H1 (cell line): Measurements from ENCODE around the gene PAFAH1B1. TPM values are rescaled to one million over a fixed set of nuclear protein-coding genes. Genes with fewer than 3 reads are reported as not detected.

Source experiments
- CTCF ChIA-PET: fragments of 300-600 bp; sonication (Branson Sonifier 250); formaldehyde crosslinking; loops from one replicate; lab custom pipeline; 2021; ENCODE audit not compliant: partially characterized antibody; lab: Charles Lee
- POLR2A ChIA-PET: fragments of 300-600 bp; sonication (Branson Sonifier 250); formaldehyde crosslinking; loops from one replicate; lab custom pipeline; 2021; ENCODE audit warnings: inconsistent platforms; ENCODE audit not compliant: partially characterized antibody; lab: Charles Lee
- DNase-seq, 2 experiments: peaks; one replicate each; pipeline versions ENCODE4 v3.0.0 to v3.0.0-alpha.2; 2010 to 2022; ENCODE audit warnings: low spot score in 2 of 2, low read depth in 1 of 2, mixed read lengths in 1 of 2
- FAIRE-seq: peaks from 2 replicates; lab custom pipeline; 2011; peaks lifted over from hg19 to GRCh38; lab: Jason Lieb, UNC
- H2AFZ ChIP-seq: 2 replicates; pipeline ENCODE4 v1.8.1; 2012; ENCODE audit warnings: low read length, inconsistent platforms
- H2AK5ac ChIP-seq: 2 replicates; pipeline ENCODE4 v1.6.1; 2013; ENCODE audit warnings: low read depth, low read length
- H2BK120ac ChIP-seq: replicated peaks from 2 replicates; pipeline ENCODE3; 2013; ENCODE audit warnings: low read depth, low read length, inconsistent platforms
- H2BK12ac ChIP-seq: 2 replicates; pipeline ENCODE4 v1.6.1; 2013; ENCODE audit warnings: low read depth, low read length
- H2BK15ac ChIP-seq: 2 replicates; pipeline ENCODE4 v1.6.1; 2013; ENCODE audit warnings: low read length
- H2BK20ac ChIP-seq: 2 replicates; pipeline ENCODE4 v1.6.1; 2013; ENCODE audit warnings: low read length
- H2BK5ac ChIP-seq: 2 replicates; pipeline ENCODE4 v1.6.1; 2013; ENCODE audit warnings: low read depth, low read length
- H3K14ac ChIP-seq: 2 replicates; pipeline ENCODE4 v1.6.1; 2013; ENCODE audit warnings: inconsistent platforms; ENCODE audit not compliant: insufficient read length
- H3K18ac ChIP-seq: 2 replicates; pipeline ENCODE4 v1.6.1; 2013; ENCODE audit warnings: low read length; ENCODE audit errors: extremely low read depth
- H3K23ac ChIP-seq: 2 replicates; pipeline ENCODE4 v1.6.1; 2013; ENCODE audit warnings: inconsistent platforms; ENCODE audit not compliant: insufficient read length
- H3K23me2 ChIP-seq: 2 replicates; pipeline ENCODE4 v1.6.1; 2013; ENCODE audit warnings: low read depth, low read length
- H3K27ac ChIP-seq: 2 replicates; pipeline ENCODE4 v1.6.1; 2011; ENCODE audit warnings: low read depth, low read length, inconsistent platforms
- H3K27me3 ChIP-seq, 4 experiments: replicated peaks in 1 of 4; 1 replicate in 1 of 4; 2 replicates in 3 of 4; pipeline versions ENCODE4 v1.6.1 to v1.8.1; 2011 to 2013; ENCODE audit warnings: low read length in 3 of 4, mild to moderate bottlenecking in 3 of 4, inconsistent platforms in 2 of 4, mixed read lengths in 2 of 4, moderate library complexity in 1 of 4; ENCODE audit not compliant: control insufficient read depth in 3 of 4, insufficient read depth in 3 of 4; ENCODE audit errors: extremely low read depth in 1 of 4
- H3K36me3 ChIP-seq, 4 experiments: 2 replicates each; pipeline versions ENCODE4 v1.6.1 to v1.8.1; 2011 to 2013; ENCODE audit warnings: mild to moderate bottlenecking in 4 of 4, low read length in 3 of 4, moderate library complexity in 2 of 4, control low read depth in 1 of 4, inconsistent platforms in 1 of 4; ENCODE audit not compliant: insufficient read depth in 4 of 4, control insufficient read depth in 2 of 4
- H3K4ac ChIP-seq: replicated peaks from 2 replicates; pipeline ENCODE3; 2013; ENCODE audit warnings: low read length, low read depth, mixed read lengths, inconsistent platforms; ENCODE audit not compliant: insufficient read length
- H3K4me1 ChIP-seq, 4 experiments: replicated peaks in 1 of 4; 1 replicate in 1 of 4; 2 replicates in 3 of 4; pipeline versions ENCODE4 v1.6.1 to v1.8.1; 2011 to 2013; ENCODE audit warnings: low read length in 3 of 4, inconsistent platforms in 2 of 4, mixed read lengths in 1 of 4; ENCODE audit not compliant: insufficient read depth in 4 of 4, control insufficient read depth in 3 of 4
- H3K4me2 ChIP-seq, 2 experiments: 2 replicates each; pipeline versions ENCODE4 v1.6.1 to v1.8.1; 2011 to 2013; ENCODE audit warnings: low read depth in 2 of 2, low read length in 2 of 2, control low read depth in 1 of 2, inconsistent platforms in 1 of 2, mild to moderate bottlenecking in 1 of 2; ENCODE audit not compliant: insufficient read depth in 1 of 2
- H3K4me3 ChIP-seq, 4 experiments: fragments of 200-600, 300-600 bp in 1 of 4; sonication (generic), shearing (Covaris generic), sonication (Bioruptor Twin) in 1 of 4; 2 replicates each; pipeline versions ENCODE4 v1.5.1 to v1.8.1; 2011 to 2016; ENCODE audit warnings: low read length in 4 of 4, low read depth in 3 of 4, control low read depth in 2 of 4, inconsistent platforms in 2 of 4, mild to moderate bottlenecking in 2 of 4, mixed read lengths in 1 of 4, moderate library complexity in 1 of 4; ENCODE audit not compliant: insufficient read depth in 2 of 4; ENCODE audit errors: extremely low read depth in 1 of 4
- H3K56ac ChIP-seq: replicated peaks from 2 replicates; pipeline ENCODE3; 2013; ENCODE audit warnings: low read depth, mild to moderate bottlenecking, mixed read lengths, low read length, inconsistent platforms; ENCODE audit not compliant: insufficient read length
- H3K79me1 ChIP-seq: 2 replicates; pipeline ENCODE4 v1.6.1; 2013; ENCODE audit warnings: low read depth, low read length, control low read depth
- H3K79me2 ChIP-seq, 2 experiments: 2 replicates each; pipeline versions ENCODE4 v1.6.1 to v1.8.1; 2012 to 2013; ENCODE audit warnings: low read length in 2 of 2, mild to moderate bottlenecking in 2 of 2, inconsistent platforms in 1 of 2; ENCODE audit not compliant: insufficient read depth in 2 of 2, control insufficient read depth in 1 of 2
- H3K9ac ChIP-seq, 4 experiments: replicated peaks in 1 of 4; 1 replicate in 1 of 4; 2 replicates in 3 of 4; pipeline versions ENCODE4 v1.6.1 to v1.8.1; 2011 to 2013; ENCODE audit warnings: low read depth in 3 of 4, low read length in 3 of 4, control low read depth in 2 of 4, mild to moderate bottlenecking in 2 of 4, moderate library complexity in 2 of 4, inconsistent platforms in 1 of 4; ENCODE audit errors: extremely low read depth in 1 of 4
- H3K9me3 ChIP-seq, 2 experiments: 2 replicates each; pipeline versions ENCODE4 v1.6.1 to v1.8.1; 2012 to 2013; ENCODE audit warnings: mild to moderate bottlenecking in 2 of 2, moderate library complexity in 2 of 2, control low read depth in 1 of 2, inconsistent platforms in 1 of 2, low read depth in 1 of 2, low read length in 1 of 2, mixed read lengths in 1 of 2; ENCODE audit not compliant: insufficient read depth in 2 of 2
- H4K20me1 ChIP-seq, 2 experiments: replicated peaks in 1 of 2; 2 replicates each; pipeline versions ENCODE3 to v1.8.1; 2011 to 2013; ENCODE audit warnings: inconsistent platforms in 2 of 2, low read length in 2 of 2, mild to moderate bottlenecking in 1 of 2; ENCODE audit not compliant: insufficient read depth in 2 of 2, control insufficient read depth in 1 of 2
- H4K5ac ChIP-seq: 2 replicates; pipeline ENCODE4 v1.6.1; 2013; ENCODE audit warnings: low read length, low read depth, mixed read lengths, inconsistent platforms; ENCODE audit not compliant: insufficient read length
- H4K8ac ChIP-seq: 2 replicates; pipeline ENCODE4 v1.8.0; 2013; ENCODE audit warnings: mild to moderate bottlenecking, moderate library complexity, low read length, inconsistent platforms; ENCODE audit not compliant: insufficient read depth; ENCODE audit errors: extremely low read depth
- H4K91ac ChIP-seq: replicated peaks from 2 replicates; pipeline ENCODE3; 2013; ENCODE audit warnings: low read length, mixed read lengths, inconsistent platforms; ENCODE audit not compliant: insufficient read length
- CHD2 ChIP-seq: IDR thresholded peaks from 2 replicates; pipeline ENCODE4 v1.6.1; 2012; ENCODE audit warnings: low read length, improper control_type of control experiment
- GTF2F1 ChIP-seq: IDR thresholded peaks from 2 replicates; pipeline ENCODE4 v1.6.1; 2012; ENCODE audit warnings: low read depth, low read length, improper control_type of control experiment, borderline replicate concordance
- HDAC2 ChIP-seq, 2 experiments: fragments of 300-600 bp in 1 of 2; sonication (generic) in 1 of 2; IDR thresholded peaks; 2 replicates each; pipeline ENCODE4 v1.6.1; 2011 to 2012; ENCODE audit warnings: low read depth in 2 of 2, low read length in 2 of 2, mild to moderate bottlenecking in 2 of 2, moderate library complexity in 2 of 2, borderline replicate concordance in 1 of 2, inconsistent platforms in 1 of 2
- HDAC6 ChIP-seq: IDR thresholded peaks from one replicate; pipeline ENCODE4 v1.7.1; 2012; ENCODE audit warnings: low read depth, mild to moderate bottlenecking, inconsistent platforms, low read length, moderate library complexity
- JUN ChIP-seq: IDR thresholded peaks from 2 replicates; pipeline ENCODE4 v1.6.1; 2011; ENCODE audit warnings: low read depth, mild to moderate bottlenecking, improper control_type of control experiment, low read length
- KDM4A ChIP-seq: IDR thresholded peaks from one replicate; pipeline ENCODE4 v1.7.1; 2012; ENCODE audit warnings: low read depth, mild to moderate bottlenecking, moderate library complexity, low read length, inconsistent platforms; ENCODE audit not compliant: severe bottlenecking
- KDM5A ChIP-seq: fragments of 200-600 bp; IDR thresholded peaks from 2 replicates; pipeline ENCODE4 v1.7.1; 2012; ENCODE audit warnings: mild to moderate bottlenecking, low read length, inconsistent platforms, mixed read lengths
- MAX ChIP-seq: IDR thresholded peaks from 2 replicates; pipeline ENCODE4 v1.6.1; 2012; ENCODE audit warnings: inconsistent platforms
- SP2 ChIP-seq: IDR thresholded peaks from 2 replicates; pipeline ENCODE4 v1.6.1; 2012; ENCODE audit warnings: mild to moderate bottlenecking, low read length, inconsistent platforms
- TBP ChIP-seq: IDR thresholded peaks from 2 replicates; pipeline ENCODE4 v1.6.1; 2011; ENCODE audit warnings: low read depth, low read length, improper control_type of control experiment
- TCF12 ChIP-seq: IDR thresholded peaks from 2 replicates; pipeline ENCODE4 v1.6.1; 2011; ENCODE audit warnings: low read depth, mild to moderate bottlenecking, low read length
- WGBS, 2 experiments: shearing (Covaris generic) in 1 of 2; methylation state at CpG; one replicate each; pipeline versions ENCODE4 v1.1.6 to v1.1.7; 2013 to 2015; ENCODE audit warnings: low lambda C conversion rate in 2 of 2, mixed read lengths in 2 of 2, inconsistent platforms in 1 of 2, low coverage in 1 of 2, missing lambda C conversion rate in 1 of 2; ENCODE audit not compliant: insufficient replicate concordance in 2 of 2, insufficient coverage in 1 of 2, insufficient read length in 1 of 2; ENCODE audit errors: extremely low coverage in 1 of 2, missing lambda C conversion rate in 1 of 2; 5-methylcytosine and 5-hydroxymethylcytosine counted together
- polyA plus RNA-seq, 7 experiments: library from polyadenylated mRNA; depleted of rRNA in 3 of 7; stranded (reverse) in 5 of 7; unstranded in 2 of 7; fragments of >200 nt in 5 of 7; fragments of 200-250 nt in 2 of 7; gene quantifications; 1 replicate in 5 of 7; 2 replicates in 1 of 7; 4 replicates in 1 of 7; pipeline versions ENCODE4 v1.2.1 to v1.2.3, GENCODE V29; 2011 to 2013; ENCODE audit warnings: missing spikeins in 2 of 7, mixed read lengths in 2 of 7
- total RNA-seq: library from RNA; stranded (reverse); fragmentation: NEBNext Ultra II Directional; extraction: Animal tissue kit (Norgen Biotek cat#: 25700); gene quantifications from 2 replicates; pipeline ENCODE4 v1.2.1, GENCODE V29; 2021

The PAFAH1B1 gene
- total and polyA plus RNA-seq, 2 of the 8 experiments (the other 6 are each of a cell fraction or from before 2014, with no cell fraction given): 42.0 to 152 TPM

- Histone ChIP-seq H2AK5ac (no peak overlapping the region), H3K18ac (no peak overlapping the region; the same call in 1 of the 2 replicates), H2AFZ (no peak overlapping the region), H3K4me1 (peaks cover 3 to 21% (median 9%) of the 10 kb centered on the region in 4 experiments), H2BK15ac (no peak overlapping the region), H3K9me3 (no peaks in the 10 kb centered on the region), H3K23me2 (peaks cover 9% of the 10 kb centered on the region; the same call in 1 of the 2 replicates), H3K56ac (no peak overlapping the region), H3K23ac (no peak overlapping the region), H2BK12ac (no peak overlapping the region), H3K14ac (no peak overlapping the region), H4K20me1 (peaks cover 2% of the 10 kb centered on the region in 2 experiments), H3K4me3 (peak overlapping the region; percentile 17 to 67 (median 26)), H4K8ac (peak overlapping the region; percentile 89; the same call in 1 of the 2 replicates), H3K9ac (peak overlapping the region in 2 of 4 experiments; percentile 49 to 80; a peak in 3 of 7 replicates), H3K27ac (no peak overlapping the region; the same call in 1 of the 2 replicates), H4K91ac (no peak overlapping the region), H3K79me2 (no peaks in the 10 kb centered on the region), H2BK5ac (no peak overlapping the region), H3K4me2 (peak overlapping the region; percentile 73 to 76), H3K4ac (peak overlapping the region; percentile 61), H3K36me3 (no peaks in the 10 kb centered on the region), H3K27me3 (peaks cover 0 to 4% (median 2%) of the 10 kb centered on the region in 4 experiments; a peak in 1 of 7 replicates), H2BK20ac (no peak overlapping the region), H3K79me1 (no peaks in the 10 kb centered on the region), H4K5ac (no peak overlapping the region), H2BK120ac (no peak overlapping the region)
- CTCF ChIA-PET: interaction anchor here (0.9 to 10.0 kb wide), 7 partner anchors 16 to 200 kb away, joined by 3 to 62 read pairs (median 4); no protein-coding TSS in a partner anchor
- FAIRE-seq (no peak), DNase-seq (peak; percentile 53 to 86)
- POLR2A ChIA-PET: interaction anchor here (0.5 to 3.4 kb wide), 21 partner anchors 10 to 944 kb away, joined by 3 to 23 read pairs (median 6); partner anchors contain the start of gene METTL16
- 1% methylated on average over 39 of the region's 98 CpGs; no CpG with 5 or more reads in 1 of the 2 experiments for WGBS, 2 experiments
- TF ChIP-seq HDAC6 (no peak), MAX (0 out of 2 replicates have a peak, but pooled peaks have one; percentile 10), CHD2 (peak; percentile 81), HDAC2 (IDR thresholded peaks at IDR 0.05; ENCODE audit: borderline replicate concordance in 1 of 2, low read depth in 2 of 2, low read length in 2 of 2) (no peak), KDM5A (no peak), SP2 (no peak), TCF12 (no peak), TBP (no peak), GTF2F1 (no peak), JUN (no peak), KDM4A (peak; percentile 66)
Measured at GRCh38 chr17:2723997-2724783, 130.7 kb downstream of the PAFAH1B1 start.
